MCF 10A (cell line): Measurements from ENCODE around the gene SNX25. TPM values are rescaled to one million over a fixed set of nuclear protein-coding genes. Genes with fewer than 3 reads are reported as not detected.

Experiments used
- BruUV-seq: library from RNA; stranded (reverse); fragments of 400-500 nt; replicated peaks from 2 replicates; lab custom pipeline; 2021; lab: Mats Ljungman, UMichigan
- CTCF ChIA-PET: fragments of 300-600 bp; sonication (Branson Sonifier 250); formaldehyde crosslinking; extraction: SDS; loops from one replicate; lab custom pipeline; 2021; ENCODE audit warnings: antibody characterized with exemption, inconsistent platforms; lab: Yijun Ruan, JAX
- POLR2A ChIA-PET: fragments of 300-600, 350-650 bp; sonication (Branson Sonifier 250); formaldehyde crosslinking; extraction: SDS; loops from one replicate; lab custom pipeline; 2020; ENCODE audit warnings: antibody characterized with exemption, inconsistent platforms; lab: Yijun Ruan, JAX
- DNase-seq: peaks from one replicate; pipeline ENCODE4 v3.0.0-alpha.2; 2018; ENCODE audit not compliant: unreplicated experiment
- H3K27ac Mint-ChIP-seq: one replicate; pipeline ENCODE4 v1.8.0; 2022; ENCODE audit warnings: mild to moderate bottlenecking, low read depth, mixed read lengths; ENCODE audit not compliant: unreplicated experiment
- H3K27me3 Mint-ChIP-seq: one replicate; pipeline ENCODE4 v1.8.0; 2022; ENCODE audit warnings: mixed read lengths; ENCODE audit not compliant: insufficient read depth, unreplicated experiment
- H3K36me3 Mint-ChIP-seq: one replicate; pipeline ENCODE4 v1.8.0; 2022; ENCODE audit warnings: mild to moderate bottlenecking, moderate library complexity, mixed read lengths; ENCODE audit not compliant: insufficient read depth, unreplicated experiment
- H3K4me1 Mint-ChIP-seq: one replicate; pipeline ENCODE4 v1.8.0; 2022; ENCODE audit warnings: mixed read lengths; ENCODE audit not compliant: insufficient read depth, unreplicated experiment
- H3K4me3 Mint-ChIP-seq: one replicate; pipeline ENCODE4 v1.8.0; 2022; ENCODE audit warnings: mild to moderate bottlenecking, moderate library complexity, mixed read lengths; ENCODE audit not compliant: unreplicated experiment
- H3K9me3 Mint-ChIP-seq: one replicate; pipeline ENCODE4 v1.8.0; 2022; ENCODE audit warnings: mixed read lengths; ENCODE audit not compliant: unreplicated experiment
- CTCF ChIP-seq: fragments of 200-600 bp; IDR thresholded peaks from one replicate; pipeline ENCODE4 v1.8.0; 2022; ENCODE audit warnings: antibody characterized with exemption, mild to moderate bottlenecking; ENCODE audit not compliant: unreplicated experiment
- intact Hi-C: fragments of 100-400 bp; cut with micrococcal nuclease; formaldehyde crosslinking; loops from 2 replicates; pipeline ENCODE4 v1.14.1; 2022
- total RNA-seq: library from RNA; stranded (reverse); gene quantifications from 2 replicates; pipeline ENCODE4 v1.2.3, GENCODE V29; 2022

The SNX25 gene
- total RNA-seq, 1 experiment from 2014 or later, result 10.5 TPM

GRCh38 chr4:185275501-185275900, 66.1 kb downstream of the SNX25 start:
- Mint-ChIP-seq H3K27ac (no peak overlapping the region), H3K9me3 (no peaks in the 10 kb centered on the region), H3K4me1 (peaks cover 13% of the 10 kb centered on the region), H3K36me3 (peaks cover 7% of the 10 kb centered on the region), H3K27me3 (no peaks in the 10 kb centered on the region), H3K4me3 (no peak overlapping the region)
- POLR2A ChIA-PET, result no interaction called here
- CTCF ChIA-PET, result no interaction called here
- DNase-seq, result no peak
- BruUV-seq, result no TSS peak
- intact Hi-C loops, result no loop called here
- no peak for TF ChIP-seq CTCF

- no peaks in the 10 kb centered on the region for H3K27me3 Mint-ChIP-seq
- H3K4me3 Mint-ChIP-seq, result no peak overlapping the region
- no TSS peak for BruUV-seq
- H3K27ac Mint-ChIP-seq, result no peak overlapping the region
- TF ChIP-seq CTCF, result no peak
- ChIA-PET CTCF (no interaction called here), POLR2A (no interaction called here)
- DNase-seq, result no peak
- H3K36me3 Mint-ChIP-seq, result peaks cover 7% of the 10 kb centered on the region
- H3K9me3 Mint-ChIP-seq, result no peaks in the 10 kb centered on the region
- intact Hi-C loops, result no loop called here
- H3K4me1 Mint-ChIP-seq, result peaks cover 13% of the 10 kb centered on the region
Observed at GRCh38 chr4:185276036-185276435, 66.6 kb downstream of the SNX25 start.

- ChIA-PET POLR2A (no interaction called here), CTCF (interaction anchor here (0.8 kb wide), 1 partner anchor 13 kb away, joined by 3 read pairs; no protein-coding TSS in a partner anchor)
- Mint-ChIP-seq H3K36me3 (peaks cover 7% of the 10 kb centered on the region), H3K27ac (no peak overlapping the region), H3K27me3 (no peaks in the 10 kb centered on the region), H3K4me1 (peaks cover 19% of the 10 kb centered on the region), H3K9me3 (no peaks in the 10 kb centered on the region), H3K4me3 (no peak overlapping the region)
- intact Hi-C loops, result no loop called here
- no peak for TF ChIP-seq CTCF
- no peak for DNase-seq
- BruUV-seq, result no TSS peak
Observed at GRCh38 chr4:185278716-185279115, 69.3 kb downstream of the SNX25 start.

GRCh38 chr4:185280608-185281007, 71.2 kb downstream of the SNX25 start:
- H3K4me1 Mint-ChIP-seq, result peaks cover 22% of the 10 kb centered on the region
- ChIA-PET POLR2A (interaction anchor here (1.2 kb wide), 1 partner anchor 26 kb away, joined by 3 read pairs; no protein-coding TSS in a partner anchor), CTCF (no interaction called here)
- no TSS peak for BruUV-seq
- no peak for TF ChIP-seq CTCF
- H3K4me3 Mint-ChIP-seq, result no peak overlapping the region
- DNase-seq, result no peak
- peaks cover 7% of the 10 kb centered on the region for H3K36me3 Mint-ChIP-seq
- H3K9me3 Mint-ChIP-seq, result no peaks in the 10 kb centered on the region
- intact Hi-C loops, result no loop called here
- H3K27ac Mint-ChIP-seq, result no peak overlapping the region
- no peaks in the 10 kb centered on the region for H3K27me3 Mint-ChIP-seq
